Measurements from ENCODE around the gene USP53.
"Not testable (repeated sequence)": the region's sequence is repeated elsewhere in the genome, so short reads cannot be mapped to it uniquely, and the experiment has no call there.

Gene USP53

DNA sequence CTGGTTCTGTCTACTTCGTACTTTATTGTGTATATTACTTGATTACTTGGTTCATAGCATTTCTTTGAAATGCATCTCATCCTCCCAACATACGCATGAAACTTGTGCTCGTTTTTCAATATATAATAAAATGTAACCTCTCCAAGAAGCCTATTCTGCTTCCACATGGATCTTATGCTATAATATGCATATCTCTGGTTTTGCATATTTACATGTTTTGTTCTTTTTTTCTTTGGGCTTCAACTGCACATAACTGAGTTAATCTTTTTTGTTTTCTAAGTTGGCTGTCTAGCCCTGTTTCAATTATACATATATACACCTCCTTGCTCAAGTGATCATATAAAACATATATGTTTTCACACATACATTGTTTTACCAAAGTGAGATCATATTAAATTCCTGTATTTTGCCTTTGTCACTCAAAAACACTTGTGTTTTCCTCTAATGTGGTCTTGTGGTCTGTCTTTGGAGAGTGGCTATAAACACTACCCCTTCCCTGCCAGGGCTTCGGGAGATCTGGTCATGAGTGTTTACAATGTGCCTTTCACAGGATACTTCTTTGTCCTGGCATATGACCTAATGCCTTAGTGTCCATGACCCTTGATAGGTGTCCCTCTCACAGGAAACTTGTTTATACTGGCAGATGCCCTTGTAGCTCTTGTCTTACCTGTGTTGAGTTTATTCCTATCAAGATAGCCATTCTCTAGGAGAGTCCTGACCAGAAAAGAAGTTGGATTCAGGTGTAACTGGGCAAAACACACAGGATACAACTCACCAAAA, 17.6 kb downstream of the USP53 start:
- no peak for DNase-seq

GRCh38 chr4:119231491-119231890, 19.0 kb downstream of the USP53 start:
- no peak for DNase-seq

- DNase-seq: no peak
Observed at GRCh38 chr4:119232286-119232685, 19.8 kb downstream of the USP53 start.

- DNase-seq: no peak
Observed at GRCh38 chr4:119233191-119233590, 20.7 kb downstream of the USP53 start.

DNA sequence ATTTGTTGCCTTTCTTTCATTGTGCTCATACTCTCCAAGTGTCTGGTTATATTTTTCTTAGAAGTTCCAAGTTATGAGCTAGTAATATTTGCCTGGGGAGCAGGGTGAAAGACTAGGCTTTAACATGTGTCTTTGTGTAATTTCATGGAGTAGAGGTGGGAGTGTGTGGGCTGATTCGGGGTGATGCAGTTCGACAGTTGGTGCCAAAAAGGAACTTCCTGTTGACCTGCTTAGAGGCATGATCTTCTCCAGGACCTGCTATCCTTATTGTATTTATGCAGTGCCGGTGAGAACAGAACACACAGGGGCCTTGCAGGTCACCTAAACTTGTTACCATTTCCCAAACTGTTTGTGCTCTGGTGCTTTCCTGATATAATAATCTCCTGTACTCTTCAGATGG, 21.2 kb downstream of the USP53 start:
- DNase-seq: no peak

GRCh38 chr4:119237201-119237600, 24.7 kb downstream of the USP53 start:
- no peak for DNase-seq

- DNase-seq: no peak
Observed at GRCh38 chr4:119237642-119238041, 25.1 kb downstream of the USP53 start.

GRCh38 chr4:119238068-119238722, 25.7 kb downstream of the USP53 start:
- no peak for DNase-seq

GRCh38 chr4:119240128-119240527, 27.6 kb downstream of the USP53 start:
- no peak for DNase-seq

DNA sequence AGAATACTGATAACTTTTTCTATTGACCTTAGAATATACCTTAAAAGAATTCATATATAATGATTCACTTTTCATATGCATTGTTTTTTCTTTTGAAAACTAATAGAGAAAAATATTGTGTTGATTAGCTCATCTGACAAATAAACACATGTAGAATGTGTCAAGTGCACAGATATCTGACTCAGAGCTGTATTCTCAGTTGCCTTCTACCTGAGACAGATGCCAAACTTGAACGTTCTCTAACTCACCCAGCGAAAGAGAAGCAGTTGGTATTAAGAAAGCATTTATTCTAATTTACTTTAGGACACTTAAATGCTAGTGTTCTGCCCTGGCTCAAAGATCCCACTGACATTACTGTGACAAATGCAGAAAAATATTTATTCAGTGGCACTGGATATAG, 28.1 kb downstream of the USP53 start:
- no peak for DNase-seq

DNA sequence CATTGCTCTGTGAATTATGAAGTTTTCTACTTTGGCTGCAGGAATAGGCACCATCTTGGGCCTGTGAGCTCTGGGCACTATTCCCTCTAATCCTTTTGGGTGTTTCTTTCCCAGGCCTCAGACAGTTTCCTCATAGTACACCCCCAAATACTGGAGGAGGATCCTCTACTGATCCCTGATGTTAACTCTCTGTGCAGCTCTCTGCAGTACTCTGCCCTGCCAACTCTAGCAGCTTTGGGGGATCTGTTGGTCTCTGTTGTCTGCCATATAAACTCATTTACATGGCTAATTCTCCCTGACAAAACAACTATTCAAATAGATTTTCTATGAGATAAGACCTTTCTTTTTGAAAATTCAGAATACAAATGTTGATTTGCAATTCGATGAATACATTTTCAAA, 29.9 kb downstream of the USP53 start:
- no peak for DNase-seq

GRCh38 chr4:119243868-119244267, 31.4 kb downstream of the USP53 start:
- no peak for DNase-seq

DNA sequence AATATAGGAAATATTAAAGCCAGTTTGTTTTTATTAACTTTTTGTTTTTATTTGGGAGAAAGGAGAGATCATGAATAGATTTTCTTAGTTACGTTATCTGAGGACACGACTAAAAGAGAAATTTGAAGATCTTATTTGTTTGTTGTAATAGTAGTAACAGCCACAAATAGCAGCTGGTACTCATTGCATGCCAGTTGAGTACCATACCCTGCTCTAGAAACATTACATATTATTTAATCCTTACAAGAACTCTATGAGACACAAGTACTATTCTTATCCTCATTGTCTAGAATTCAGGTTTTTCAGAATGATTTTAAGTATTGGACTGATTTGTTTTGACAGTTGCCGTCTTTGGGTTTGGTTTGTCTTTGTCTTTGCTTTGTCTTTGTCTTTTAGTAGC, 31.8 kb downstream of the USP53 start:
- no peak for DNase-seq

- no peak for DNase-seq
Observed at GRCh38 chr4:119244832-119245231, 32.3 kb downstream of the USP53 start.

GRCh38 chr4:119246177-119246733, 33.7 kb downstream of the USP53 start:
- DNase-seq: no peak

GRCh38 chr4:119251037-119251436, 38.5 kb downstream of the USP53 start:
- DNase-seq: not testable (repeated sequence)

DNA sequence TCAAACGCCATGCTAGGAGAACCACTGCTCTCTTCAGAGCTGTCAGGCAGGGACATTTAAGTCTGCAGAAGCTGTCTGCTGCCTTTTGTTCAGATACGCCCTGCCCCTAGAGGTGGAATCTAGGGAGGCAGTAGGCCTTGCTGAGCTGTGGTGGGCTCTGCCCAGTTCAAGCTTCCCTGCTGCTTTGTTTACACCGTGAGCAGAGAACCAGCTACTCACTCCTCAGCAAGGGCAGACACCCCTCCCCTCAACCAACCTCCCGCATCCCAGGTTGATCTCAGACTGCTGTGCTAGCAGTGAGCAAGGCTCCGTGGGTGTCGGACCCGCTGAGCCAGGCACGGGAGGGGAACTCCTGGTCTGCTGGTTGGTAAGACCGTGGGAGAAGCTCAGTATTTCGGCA, 42.7 kb downstream of the USP53 start:
- not testable (repeated sequence) for DNase-seq

- DNase-seq: no peak
Observed at GRCh38 chr4:119260528-119260927, 48.0 kb downstream of the USP53 start.

DNA sequence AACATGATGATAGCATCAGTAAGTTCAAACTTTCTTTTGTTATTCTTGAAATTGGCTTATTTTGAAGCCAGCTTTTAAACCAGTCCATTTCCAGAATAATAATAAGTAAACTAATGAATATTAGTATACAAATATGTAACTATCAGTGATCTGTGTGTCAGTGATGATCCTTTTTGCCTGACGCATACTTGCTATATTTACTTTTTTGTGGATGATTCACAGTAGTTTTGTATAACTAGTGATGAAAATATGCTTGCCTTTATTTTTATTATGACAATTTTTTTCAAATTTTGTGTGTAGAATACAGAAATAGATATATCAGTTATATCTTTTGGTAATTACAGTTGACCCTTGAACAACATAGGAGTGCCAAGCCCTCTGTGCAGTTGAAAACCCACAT, 49.5 kb downstream of the USP53 start:
- no peak for DNase-seq

GRCh38 chr4:119264743-119265142, 52.2 kb downstream of the USP53 start:
- DNase-seq: no peak

DNA sequence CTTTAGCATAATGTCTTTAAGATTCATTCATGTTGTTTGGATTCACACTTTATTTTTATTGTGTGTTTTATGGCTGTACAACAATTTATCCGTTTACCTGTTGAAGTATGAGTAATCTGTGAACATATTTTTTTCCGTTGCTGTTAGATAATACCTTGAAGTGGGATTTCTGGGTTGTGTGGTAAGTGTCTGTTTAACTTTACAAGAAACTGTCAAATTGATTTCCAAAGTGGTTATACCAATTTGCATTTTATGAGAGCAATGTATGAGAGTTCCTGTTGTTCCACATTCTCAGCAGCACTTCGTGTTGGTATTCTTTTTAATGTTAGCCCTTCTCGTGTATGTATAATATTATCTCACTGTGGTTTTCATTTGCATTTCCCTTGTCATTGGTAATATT, 53.6 kb downstream of the USP53 start:
- no peak for DNase-seq

DNA sequence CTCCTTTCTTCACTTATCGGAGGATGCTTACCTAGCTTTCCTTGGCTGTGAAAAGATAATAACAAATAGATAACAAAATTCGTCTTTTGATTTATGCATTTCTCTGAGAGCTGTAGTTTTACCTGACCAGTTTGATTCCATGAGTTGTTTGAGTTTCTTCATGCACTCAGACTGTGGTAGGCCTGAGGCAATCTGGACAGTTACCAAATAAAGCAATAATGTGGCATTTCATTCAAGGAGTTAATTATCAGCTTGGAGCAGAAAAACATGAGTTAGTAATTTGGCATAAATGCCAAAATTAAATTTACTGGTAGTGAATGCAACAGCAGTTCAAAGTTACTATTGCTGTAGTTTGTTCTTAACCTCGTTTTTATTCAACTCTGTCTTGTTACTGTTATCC, 56.0 kb downstream of the USP53 start:
- DNase-seq: no peak

- DNase-seq: no peak
Observed at GRCh38 chr4:119271361-119272085, 59.0 kb downstream of the USP53 start.

- not testable (repeated sequence) for DNase-seq
Observed at GRCh38 chr4:119279541-119279940, 67.0 kb downstream of the USP53 start.

All from NCI-H1048 (cell line).